Measurements from ENCODE around the gene WDR20. TPM values are rescaled to one million over a fixed set of nuclear protein-coding genes. Genes with fewer than 3 reads are reported as not detected.

The WDR20 gene
- total and polyA plus RNA-seq, 7 donors: 13.8 to 32.1 (median 21.0) TPM

GRCh38 chr14:102185360-102185759 is 45.7 kb downstream of the WDR20 start:
- Histone ChIP-seq H3K4me1 (peaks cover 0 to 59% (median 48%) of the 10 kb centered on the region in 4 donors), H3K27ac (no peak overlapping the region), H3K27me3 (no peaks in the 10 kb centered on the region), H3K4me3 (no peak overlapping the region), H3K36me3 (no peaks in the 10 kb centered on the region), H3K9me3 (no peaks in the 10 kb centered on the region)
- DNase-seq: peak; percentile 8
- intact Hi-C loops (cut with DNase I): no loop called here
- 45 to 86% methylated on average over 8 of the region's 8 CpGs for whole genome bisulfite sequencing, 2 donors
- TF ChIP-seq POLR2A (IDR thresholded peaks at IDR 0.05) (no peak), EP300 (IDR thresholded peaks at IDR 0.05) (no peak), POLR2AphosphoS5 (IDR thresholded peaks at IDR 0.05) (no peak)
- TF ChIP-seq, protein P1, sequence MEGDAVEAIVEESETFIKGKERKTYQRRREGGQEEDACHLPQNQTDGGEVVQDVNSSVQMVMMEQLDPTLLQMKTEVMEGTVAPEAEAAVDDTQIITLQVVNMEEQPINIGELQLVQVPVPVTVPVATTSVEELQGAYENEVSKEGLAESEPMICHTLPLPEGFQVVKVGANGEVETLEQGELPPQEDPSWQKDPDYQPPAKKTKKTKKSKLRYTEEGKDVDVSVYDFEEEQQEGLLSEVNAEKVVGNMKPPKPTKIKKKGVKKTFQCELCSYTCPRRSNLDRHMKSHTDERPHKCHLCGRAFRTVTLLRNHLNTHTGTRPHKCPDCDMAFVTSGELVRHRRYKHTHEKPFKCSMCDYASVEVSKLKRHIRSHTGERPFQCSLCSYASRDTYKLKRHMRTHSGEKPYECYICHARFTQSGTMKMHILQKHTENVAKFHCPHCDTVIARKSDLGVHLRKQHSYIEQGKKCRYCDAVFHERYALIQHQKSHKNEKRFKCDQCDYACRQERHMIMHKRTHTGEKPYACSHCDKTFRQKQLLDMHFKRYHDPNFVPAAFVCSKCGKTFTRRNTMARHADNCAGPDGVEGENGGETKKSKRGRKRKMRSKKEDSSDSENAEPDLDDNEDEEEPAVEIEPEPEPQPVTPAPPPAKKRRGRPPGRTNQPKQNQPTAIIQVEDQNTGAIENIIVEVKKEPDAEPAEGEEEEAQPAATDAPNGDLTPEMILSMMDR (IDR thresholded peaks at IDR 0.05): no peak

DNA sequence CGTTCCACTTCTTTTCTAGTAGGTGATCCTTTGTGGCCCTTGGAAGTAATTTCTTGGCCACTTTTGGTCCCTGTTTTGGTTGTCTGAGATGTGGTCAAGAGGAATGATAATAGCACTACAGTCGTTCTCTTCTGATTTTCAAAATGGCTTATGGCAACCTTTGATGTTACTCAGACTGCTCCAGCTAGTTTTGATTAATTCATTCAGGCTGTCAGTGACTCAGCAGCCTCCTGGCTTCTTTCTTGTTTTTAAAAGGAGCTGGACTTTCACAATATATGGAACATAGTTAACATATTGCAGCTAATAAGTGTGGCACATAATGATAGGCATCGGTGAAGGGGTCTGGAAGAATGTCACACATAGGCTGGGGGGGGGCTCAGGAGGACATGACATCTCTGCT is 47.3 kb downstream of the WDR20 start:
- no peaks in the 10 kb centered on the region for H3K36me3 ChIP-seq
- H3K4me1 ChIP-seq: peaks cover 0 to 45% (median 39%) of the 10 kb centered on the region in 4 donors
- 82 to 83% methylated on average over 3 of the region's 3 CpGs for WGBS, 2 donors
- H3K27ac ChIP-seq: peak overlapping the region; percentile 13 to 66 (median 49)
- intact Hi-C loops (cut with DNase I): no loop called here
- H3K9me3 ChIP-seq: no peaks in the 10 kb centered on the region
- DNase-seq: peak; percentile 56
- no peaks in the 10 kb centered on the region for H3K27me3 ChIP-seq
- no peak overlapping the region for H3K4me3 ChIP-seq
- TF ChIP-seq, protein P1 (IDR thresholded peaks at IDR 0.05): no peak
- TF ChIP-seq POLR2AphosphoS5 (IDR thresholded peaks at IDR 0.05) (peak in 2 of 4 donors; percentile 44 to 64), POLR2A (IDR thresholded peaks at IDR 0.05) (no peak), EP300 (IDR thresholded peaks at IDR 0.05) (no peak)

- no peak overlapping the region for H3K4me3 ChIP-seq
- no peaks in the 10 kb centered on the region for H3K9me3 ChIP-seq
- DNase-seq: peak; percentile 39
- no peak for TF ChIP-seq POLR2AphosphoS5 (IDR thresholded peaks at IDR 0.05)
- TF ChIP-seq, protein P1 (IDR thresholded peaks at IDR 0.05): no peak
- no peak for TF ChIP-seq EP300 (IDR thresholded peaks at IDR 0.05)
- TF ChIP-seq POLR2A (IDR thresholded peaks at IDR 0.05): no peak
- 89 to 97% methylated on average over 4 of the region's 4 CpGs for WGBS, 2 donors
- no peaks in the 10 kb centered on the region for H3K36me3 ChIP-seq
- H3K27ac ChIP-seq: peak overlapping the region; percentile 13 to 66 (median 49)
- intact Hi-C loops (cut with DNase I): no loop called here
- H3K4me1 ChIP-seq: peaks cover 0 to 39% (median 34%) of the 10 kb centered on the region in 4 donors
- no peaks in the 10 kb centered on the region for H3K27me3 ChIP-seq
Measured at GRCh38 chr14:102187568-102188001, 47.9 kb downstream of the WDR20 start.

- intact Hi-C loops (cut with DNase I): no loop called here
- peak overlapping the region in 1 of 4 donors; percentile 66 for H3K27ac ChIP-seq
- H3K4me1 ChIP-seq: peaks cover 0 to 33% (median 28%) of the 10 kb centered on the region in 4 donors
- DNase-seq: peak; percentile 33
- H3K36me3 ChIP-seq: no peaks in the 10 kb centered on the region
- no peak overlapping the region for H3K4me3 ChIP-seq
- TF ChIP-seq, protein P1 (IDR thresholded peaks at IDR 0.05): no peak
- TF ChIP-seq POLR2A (IDR thresholded peaks at IDR 0.05) (no peak), EP300 (IDR thresholded peaks at IDR 0.05) (no peak), POLR2AphosphoS5 (IDR thresholded peaks at IDR 0.05) (no peak)
- 94 to 95% methylated on average over 1 of the region's 1 CpG for WGBS, 2 donors
- no peaks in the 10 kb centered on the region for H3K9me3 ChIP-seq
- H3K27me3 ChIP-seq: no peaks in the 10 kb centered on the region
Measured at GRCh38 chr14:102188187-102188586, 48.5 kb downstream of the WDR20 start.

- no peak for DNase-seq
- 97 to 98% methylated on average over 5 of the region's 5 CpGs for WGBS, 2 donors
- no peaks in the 10 kb centered on the region for H3K36me3 ChIP-seq
- H3K27me3 ChIP-seq: no peaks in the 10 kb centered on the region
- H3K27ac ChIP-seq: no peak overlapping the region
- intact Hi-C loops (cut with DNase I): no loop called here
- no peak overlapping the region for H3K4me3 ChIP-seq
- H3K4me1 ChIP-seq: peaks cover 0 to 33% (median 28%) of the 10 kb centered on the region in 4 donors
- H3K9me3 ChIP-seq: no peaks in the 10 kb centered on the region
- no peak for TF ChIP-seq EP300 (IDR thresholded peaks at IDR 0.05)
- no peak for TF ChIP-seq POLR2AphosphoS5 (IDR thresholded peaks at IDR 0.05)
- TF ChIP-seq POLR2A (IDR thresholded peaks at IDR 0.05): no peak
- TF ChIP-seq, protein P1 (IDR thresholded peaks at IDR 0.05): no peak
Measured at GRCh38 chr14:102189874-102190273, 50.2 kb downstream of the WDR20 start.

Measured in sigmoid colon (tissue), 7 donors.